Trophoblast cell (in vitro differentiated cells and primary cell): ENCODE results near the gene NAP1L2. TPM values are rescaled to one million over a fixed set of nuclear protein-coding genes. Genes with fewer than 3 reads are reported as not detected.

Experiments
- DNase-seq, 2 donors: peaks; one replicate each; pipeline ENCODE4 v3.0.0-alpha.2; 2016
- H2AFZ ChIP-seq: 2 replicates; pipeline ENCODE4 v1.6.1; 2013; ENCODE audit warnings: low read length, moderate library complexity, mild to moderate bottlenecking; ENCODE audit not compliant: insufficient read depth, poor library complexity
- H2AK5ac ChIP-seq: 2 replicates; pipeline ENCODE4 v1.6.1; 2013; ENCODE audit warnings: mild to moderate bottlenecking, low read length
- H2BK120ac ChIP-seq: 2 replicates; pipeline ENCODE4 v1.6.1; 2013; ENCODE audit warnings: low read length, mild to moderate bottlenecking, moderate library complexity; ENCODE audit not compliant: insufficient read depth, poor library complexity
- H2BK12ac ChIP-seq: 2 replicates; pipeline ENCODE4 v1.6.1; 2013; ENCODE audit warnings: mild to moderate bottlenecking, low read length, moderate library complexity
- H2BK5ac ChIP-seq: 2 replicates; pipeline ENCODE4 v1.6.1; 2013; ENCODE audit warnings: low read length, low read depth, moderate library complexity, mild to moderate bottlenecking; ENCODE audit not compliant: poor library complexity
- H3K14ac ChIP-seq: 2 replicates; pipeline ENCODE4 v1.6.1; 2013; ENCODE audit warnings: mild to moderate bottlenecking, low read length
- H3K18ac ChIP-seq: 2 replicates; pipeline ENCODE4 v1.6.1; 2013; ENCODE audit warnings: mild to moderate bottlenecking, low read length
- H3K23ac ChIP-seq: 2 replicates; pipeline ENCODE4 v1.6.1; 2013; ENCODE audit warnings: low read length
- H3K27ac ChIP-seq: 2 replicates; pipeline ENCODE4 v1.5.1; 2013; ENCODE audit warnings: low read depth, mild to moderate bottlenecking, inconsistent platforms, low read length, moderate library complexity
- H3K27me3 ChIP-seq: 2 replicates; pipeline ENCODE4 v1.6.1; 2013; ENCODE audit warnings: inconsistent platforms, mild to moderate bottlenecking, low read length, moderate library complexity; ENCODE audit not compliant: insufficient read depth
- H3K36me3 ChIP-seq, 2 experiments: 1 replicate in 1 of 2; 2 replicates in 1 of 2; pipeline ENCODE4 v1.6.1; 2013; ENCODE audit warnings: low read length in 2 of 2, mild to moderate bottlenecking in 2 of 2, moderate library complexity in 1 of 2; ENCODE audit not compliant: insufficient read depth in 2 of 2, control insufficient read depth in 1 of 2
- H3K4ac ChIP-seq: 2 replicates; pipeline ENCODE4 v1.6.1; 2013; ENCODE audit warnings: low read depth, mild to moderate bottlenecking, low read length, moderate library complexity
- H3K4me1 ChIP-seq, 2 experiments: 1 replicate in 1 of 2; 2 replicates in 1 of 2; pipeline ENCODE4 v1.6.1; 2013; ENCODE audit warnings: low read length in 2 of 2, mild to moderate bottlenecking in 2 of 2, moderate library complexity in 1 of 2; ENCODE audit not compliant: insufficient read depth in 2 of 2, control insufficient read depth in 1 of 2
- H3K4me2 ChIP-seq: 2 replicates; pipeline ENCODE4 v1.6.1; 2013; ENCODE audit warnings: inconsistent platforms, mild to moderate bottlenecking, low read length, moderate library complexity
- H3K4me3 ChIP-seq: 2 replicates; pipeline ENCODE4 v1.5.1; 2013; ENCODE audit warnings: mild to moderate bottlenecking, low read depth, low read length, inconsistent platforms
- H3K79me1 ChIP-seq: one replicate; pipeline ENCODE4 v1.6.1; 2013; ENCODE audit warnings: low read length
- H3K79me2 ChIP-seq: 2 replicates; pipeline ENCODE4 v1.6.1; 2013; ENCODE audit warnings: low read length, mild to moderate bottlenecking; ENCODE audit not compliant: control insufficient read depth, insufficient read depth, poor library complexity
- H3K9ac ChIP-seq: 2 replicates; pipeline ENCODE4 v1.6.1; 2013; ENCODE audit warnings: mild to moderate bottlenecking, low read length
- H3K9me3 ChIP-seq: 2 replicates; pipeline ENCODE4 v1.6.1; 2013; ENCODE audit warnings: low read depth, mild to moderate bottlenecking, control low read depth, inconsistent platforms, low read length; ENCODE audit not compliant: insufficient read depth
- H4K12ac ChIP-seq: 2 replicates; pipeline ENCODE4 v1.6.1; 2013; ENCODE audit warnings: low read depth, mild to moderate bottlenecking, low read length, moderate library complexity
- H4K8ac ChIP-seq: 2 replicates; pipeline ENCODE4 v1.6.1; 2013; ENCODE audit warnings: low read depth, mild to moderate bottlenecking, low read length, moderate library complexity
- H4K91ac ChIP-seq: one replicate; pipeline ENCODE4 v1.6.1; 2013; ENCODE audit warnings: low read depth, mild to moderate bottlenecking, low read length, moderate library complexity
- WGBS: extraction: QIAGEN DNeasy Blood & Tissue Kit; methylation state at CpG from one replicate; pipeline ENCODE4 v1.1.7; 2013; ENCODE audit warnings: missing lambda C conversion rate; ENCODE audit not compliant: insufficient read length, insufficient coverage; ENCODE audit errors: extremely low coverage; 5-methylcytosine and 5-hydroxymethylcytosine counted together
- polyA plus RNA-seq: library from polyadenylated mRNA; stranded (reverse); fragments of 200-250 nt; gene quantifications from 2 replicates; pipeline ENCODE4 v1.2.3, GENCODE V29; 2013

Gene NAP1L2, protein sequence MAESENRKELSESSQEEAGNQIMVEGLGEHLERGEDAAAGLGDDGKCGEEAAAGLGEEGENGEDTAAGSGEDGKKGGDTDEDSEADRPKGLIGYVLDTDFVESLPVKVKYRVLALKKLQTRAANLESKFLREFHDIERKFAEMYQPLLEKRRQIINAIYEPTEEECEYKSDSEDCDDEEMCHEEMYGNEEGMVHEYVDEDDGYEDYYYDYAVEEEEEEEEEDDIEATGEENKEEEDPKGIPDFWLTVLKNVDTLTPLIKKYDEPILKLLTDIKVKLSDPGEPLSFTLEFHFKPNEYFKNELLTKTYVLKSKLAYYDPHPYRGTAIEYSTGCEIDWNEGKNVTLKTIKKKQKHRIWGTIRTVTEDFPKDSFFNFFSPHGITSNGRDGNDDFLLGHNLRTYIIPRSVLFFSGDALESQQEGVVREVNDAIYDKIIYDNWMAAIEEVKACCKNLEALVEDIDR
- 0.29 and 0.36 TPM in 2 replicates for polyA plus RNA-seq

DNA sequence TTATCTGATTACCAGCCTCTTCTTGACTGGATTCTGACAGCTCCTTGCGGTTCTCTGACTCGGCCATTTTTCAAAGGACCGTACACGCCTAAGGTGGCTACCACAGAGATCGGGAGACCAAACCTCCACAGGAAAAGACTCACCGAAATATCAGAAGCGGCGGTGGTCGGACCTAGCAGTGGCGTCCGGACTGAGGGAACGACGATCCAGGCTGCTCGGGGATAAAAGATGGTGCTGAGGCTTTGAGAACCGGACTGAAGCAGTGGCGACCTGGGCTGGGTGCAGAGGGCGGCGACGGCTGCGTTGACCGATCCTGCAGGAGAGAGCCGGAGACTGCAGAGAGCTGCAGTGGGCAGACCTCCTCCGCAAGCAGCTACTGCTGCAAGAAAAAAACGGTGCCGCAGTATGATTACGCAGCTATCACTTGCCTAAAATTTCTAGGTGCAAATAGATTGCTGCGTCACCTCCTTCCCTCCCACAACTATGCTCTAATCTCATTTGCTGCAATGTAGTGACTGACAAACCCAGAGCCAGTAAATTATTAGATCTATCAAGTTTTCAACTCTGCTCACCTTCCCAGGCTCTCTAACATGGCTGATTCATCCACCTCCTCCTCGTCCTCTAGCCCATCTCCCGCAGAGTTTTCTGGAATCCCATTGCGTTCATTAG lies at the start of gene NAP1L2:
Gene NAP1L2, minus strand, starts transcription at position 426 of the 669 bp plus-strand sequence. Its CDS starts 359 bp downstream, at position 67.
- no peak within 1 kb of the TSS for H3K23ac ChIP-seq
- no peaks in the 10 kb centered on the region for H3K79me1 ChIP-seq
- no peak within 1 kb of the TSS for H4K91ac ChIP-seq
- no peak within 1 kb of the TSS for H3K9ac ChIP-seq
- H2BK5ac ChIP-seq, result no peak within 1 kb of the TSS
- H2BK120ac ChIP-seq, result no peak within 1 kb of the TSS
- H2BK12ac ChIP-seq, result no peak within 1 kb of the TSS
- H4K8ac ChIP-seq, result no peak within 1 kb of the TSS
- no peak within 1 kb of the TSS for H3K14ac ChIP-seq
- H3K79me2 ChIP-seq, result no peaks in the 10 kb centered on the region
- no peaks in the 10 kb centered on the region for H3K4me1 ChIP-seq
- H3K27me3 ChIP-seq, result no peaks in the 10 kb centered on the region
- no peak within 1 kb of the TSS for H4K12ac ChIP-seq
- H3K9me3 ChIP-seq, result no peaks in the 10 kb centered on the region
- H3K27ac ChIP-seq, result no peak within 1 kb of the TSS
- H2AK5ac ChIP-seq, result no peak within 1 kb of the TSS
- H2AFZ ChIP-seq, result no peak within 1 kb of the TSS
- WGBS, result no CpG with 5 or more reads among the region's 30 CpGs
- peak within 1 kb of the TSS; percentile 64 for H3K4me2 ChIP-seq
- H3K4me3 ChIP-seq, result peak within 1 kb of the TSS; percentile 72
- no peak within 1 kb of the TSS for H3K18ac ChIP-seq
- H3K36me3 ChIP-seq, result no peaks in the 10 kb centered on the region
- H3K4ac ChIP-seq, result no peak within 1 kb of the TSS
- no peak for DNase-seq

DNA sequence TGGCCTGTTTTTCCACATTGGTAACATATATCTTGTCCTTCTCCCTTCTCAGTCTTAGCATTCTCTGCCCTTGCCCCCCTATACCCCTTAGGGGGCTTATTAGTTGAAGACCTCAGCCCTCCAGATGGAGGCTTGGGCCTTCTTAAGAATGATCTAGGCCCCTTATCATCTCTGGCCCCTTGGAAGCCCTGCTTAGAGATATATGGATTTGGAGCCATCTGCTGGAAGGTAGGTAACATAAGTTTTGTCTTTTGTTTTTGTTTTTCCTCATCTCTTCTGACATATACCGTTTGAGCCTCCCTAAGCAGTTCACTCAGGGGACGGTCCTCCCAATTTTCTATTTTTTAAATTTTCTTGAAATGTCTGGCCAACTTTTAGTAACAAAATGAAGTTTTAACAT lies 48.3 kb upstream of the NAP1L2 start:
- no peaks in the 10 kb centered on the region for H3K36me3 ChIP-seq
- H3K79me2 ChIP-seq, result no peaks in the 10 kb centered on the region
- no peak overlapping the region for H3K27ac ChIP-seq
- no peaks in the 10 kb centered on the region for H3K27me3 ChIP-seq
- H3K4me2 ChIP-seq, result no peak overlapping the region
- no peak overlapping the region for H3K23ac ChIP-seq
- no peak overlapping the region for H2BK5ac ChIP-seq
- no peaks in the 10 kb centered on the region for H3K4me1 ChIP-seq
- no peak overlapping the region for H2AFZ ChIP-seq
- H3K79me1 ChIP-seq, result no peaks in the 10 kb centered on the region
- no peak overlapping the region for H2AK5ac ChIP-seq
- H3K18ac ChIP-seq, result no peak overlapping the region
- H3K4me3 ChIP-seq, result no peak overlapping the region
- no CpG with 5 or more reads among the region's 2 CpGs for WGBS
- H4K8ac ChIP-seq, result no peak overlapping the region
- no peak overlapping the region for H2BK120ac ChIP-seq
- DNase-seq, result peak in 1 of 2 donors; percentile 9
- no peak overlapping the region for H4K91ac ChIP-seq
- no peak overlapping the region for H3K9ac ChIP-seq
- no peak overlapping the region for H3K14ac ChIP-seq
- no peak overlapping the region for H2BK12ac ChIP-seq
- no peak overlapping the region for H4K12ac ChIP-seq
- H3K4ac ChIP-seq, result no peak overlapping the region
- no peaks in the 10 kb centered on the region for H3K9me3 ChIP-seq

DNA sequence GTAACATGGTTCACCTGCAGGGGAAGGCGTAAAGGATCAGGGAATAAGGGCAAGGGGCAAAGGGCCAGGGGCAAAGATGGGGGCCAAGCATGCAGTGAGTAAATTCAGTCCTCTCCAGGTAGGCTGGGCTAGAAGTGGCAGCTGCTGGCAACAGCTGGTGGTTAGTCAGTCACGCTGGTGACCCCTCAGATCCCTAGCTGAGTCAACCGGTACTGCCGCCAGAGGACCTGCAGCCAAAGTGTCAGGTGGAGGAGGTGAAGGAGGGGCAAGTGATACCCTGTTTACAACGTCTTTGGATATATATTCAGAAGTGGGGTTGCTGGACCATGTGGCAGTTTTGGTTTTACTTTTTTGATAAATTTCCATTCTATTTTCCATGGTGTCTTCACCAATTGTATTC lies 24.6 kb upstream of the NAP1L2 start:
- H3K9me3 ChIP-seq, result no peaks in the 10 kb centered on the region
- no peak overlapping the region for H2BK12ac ChIP-seq
- no peaks in the 10 kb centered on the region for H3K79me1 ChIP-seq
- no peak overlapping the region for H2BK120ac ChIP-seq
- DNase-seq, result no peak
- H3K9ac ChIP-seq, result no peak overlapping the region
- H3K36me3 ChIP-seq, result no peaks in the 10 kb centered on the region
- H4K12ac ChIP-seq, result no peak overlapping the region
- no peak overlapping the region for H3K18ac ChIP-seq
- no peak overlapping the region for H2BK5ac ChIP-seq
- H2AK5ac ChIP-seq, result no peak overlapping the region
- H3K27me3 ChIP-seq, result no peaks in the 10 kb centered on the region
- no peak overlapping the region for H3K14ac ChIP-seq
- no peaks in the 10 kb centered on the region for H3K4me1 ChIP-seq
- H3K4me2 ChIP-seq, result no peak overlapping the region
- no peak overlapping the region for H3K23ac ChIP-seq
- no CpG with 5 or more reads among the region's 5 CpGs for WGBS
- H4K91ac ChIP-seq, result no peak overlapping the region
- no peaks in the 10 kb centered on the region for H3K79me2 ChIP-seq
- H2AFZ ChIP-seq, result no peak overlapping the region
- H4K8ac ChIP-seq, result no peak overlapping the region
- H3K4ac ChIP-seq, result no peak overlapping the region
- H3K4me3 ChIP-seq, result no peak overlapping the region
- no peak overlapping the region for H3K27ac ChIP-seq

DNA sequence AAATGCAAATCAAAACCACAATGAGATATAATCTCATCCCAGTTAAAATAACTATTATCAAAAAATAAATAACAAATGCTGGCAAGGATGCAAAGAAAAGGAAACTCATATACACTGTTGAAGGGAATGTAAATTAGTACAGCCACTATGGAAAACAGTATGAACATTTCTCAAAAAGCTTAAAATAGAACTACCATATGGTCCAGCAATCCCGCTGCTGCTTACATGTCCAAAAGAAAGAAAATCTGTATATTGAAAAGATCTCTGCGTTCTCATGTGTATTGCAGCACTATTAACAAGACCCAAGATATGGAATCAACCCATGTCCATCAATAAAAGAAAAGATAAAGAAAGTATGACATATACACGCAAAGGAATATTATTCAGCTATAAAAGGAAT lies 3.0 kb upstream of the NAP1L2 start:
- Histone ChIP-seq H3K9me3 (no peaks in the 10 kb centered on the region), H3K4me1 (no peaks in the 10 kb centered on the region), H3K27ac (no peak overlapping the region), H3K4me2 (no peak overlapping the region), H3K79me1 (no peaks in the 10 kb centered on the region), H2BK12ac (no peak overlapping the region), H3K18ac (no peak overlapping the region), H3K36me3 (no peaks in the 10 kb centered on the region), H3K23ac (no peak overlapping the region), H2AK5ac (no peak overlapping the region), H4K12ac (no peak overlapping the region), H2AFZ (no peak overlapping the region), H3K14ac (no peak overlapping the region), H3K4ac (no peak overlapping the region), H2BK120ac (no peak overlapping the region), H3K27me3 (no peaks in the 10 kb centered on the region), H3K4me3 (no peak overlapping the region), H2BK5ac (no peak overlapping the region), H3K79me2 (no peaks in the 10 kb centered on the region), H3K9ac (no peak overlapping the region), H4K8ac (no peak overlapping the region), H4K91ac (no peak overlapping the region)
- no CpG with 5 or more reads among the region's 3 CpGs for WGBS
- DNase-seq, result no peak
